HG03159 (cell line): Measurements from ENCODE around the gene RPAP2.
"Not testable (repeated sequence)": the region's sequence is repeated elsewhere in the genome, so short reads cannot be mapped to it uniquely, and the experiment has no call there.

Experiments used
- ATAC-seq: cut with Tn5 transposase; IDR thresholded peaks from one replicate; pipeline ENCODE4 v1.9.1; 2021; ENCODE audit warnings: mild to moderate bottlenecking, moderate library complexity; ENCODE audit not compliant: unreplicated experiment

RPAP2 gene

DNA sequence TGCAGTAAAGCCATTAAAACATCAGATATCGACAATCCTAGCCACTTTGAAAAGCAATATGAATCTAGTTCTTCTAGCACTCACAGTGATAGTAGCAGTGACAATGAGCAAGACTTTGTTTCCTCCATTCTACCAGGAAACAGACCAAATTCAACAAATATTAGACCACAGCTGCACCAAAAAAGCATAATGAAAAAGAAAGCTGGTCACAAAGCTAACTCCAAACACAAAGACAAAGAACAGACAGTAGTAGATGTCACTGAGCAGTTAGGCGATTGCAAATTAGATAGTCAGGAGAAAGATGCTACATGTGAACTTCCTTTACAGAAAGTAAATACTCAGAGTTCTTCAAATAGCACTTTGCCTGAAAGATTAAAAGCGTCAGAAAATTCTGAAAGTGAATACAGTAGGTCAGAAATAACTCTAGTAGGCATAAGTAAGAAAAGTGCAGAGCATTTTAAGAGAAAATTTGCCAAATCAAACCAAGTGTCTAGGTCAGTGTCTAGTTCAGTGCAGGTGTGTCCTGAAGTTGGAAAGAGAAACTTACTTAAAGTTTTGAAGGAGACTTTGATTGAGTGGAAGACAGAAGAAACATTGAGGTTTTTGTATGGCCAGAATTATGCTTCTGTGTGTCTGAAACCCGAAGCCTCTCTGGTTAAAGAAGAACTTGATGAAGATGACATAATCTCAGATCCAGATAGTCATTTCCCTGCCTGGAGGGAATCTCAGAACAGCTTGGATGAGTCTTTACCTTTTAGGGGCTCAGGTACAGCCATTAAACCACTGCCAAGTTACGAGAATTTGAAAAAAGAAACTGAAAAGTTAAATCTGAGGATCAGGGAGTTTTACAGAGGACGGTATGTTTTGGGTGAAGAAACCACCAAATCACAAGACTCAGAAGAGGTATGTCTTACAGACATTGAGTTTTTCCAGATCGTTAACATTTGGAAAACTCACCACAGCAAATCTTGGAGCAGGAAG lies 24.9 kb downstream of the RPAP2 start:
- ATAC-seq: no peak

DNA sequence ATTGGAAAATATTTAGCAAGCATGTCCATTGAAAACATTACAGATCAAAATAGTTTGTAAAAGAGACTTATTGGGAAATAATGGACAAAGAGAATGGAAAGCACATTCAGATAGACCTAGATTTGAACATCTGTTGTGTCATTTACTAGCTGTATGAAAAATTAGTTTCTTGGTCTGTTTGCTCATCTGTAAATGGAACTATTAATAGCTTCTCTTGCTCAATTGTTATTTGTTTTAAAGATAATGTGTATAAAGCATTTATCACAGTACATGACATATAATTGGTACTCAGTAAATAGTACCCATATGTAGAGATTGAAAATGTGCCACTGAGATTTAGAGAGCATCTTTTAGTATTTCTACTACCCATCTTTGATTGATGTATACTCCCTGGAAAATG lies 25.9 kb downstream of the RPAP2 start:
- ATAC-seq: no peak

DNA sequence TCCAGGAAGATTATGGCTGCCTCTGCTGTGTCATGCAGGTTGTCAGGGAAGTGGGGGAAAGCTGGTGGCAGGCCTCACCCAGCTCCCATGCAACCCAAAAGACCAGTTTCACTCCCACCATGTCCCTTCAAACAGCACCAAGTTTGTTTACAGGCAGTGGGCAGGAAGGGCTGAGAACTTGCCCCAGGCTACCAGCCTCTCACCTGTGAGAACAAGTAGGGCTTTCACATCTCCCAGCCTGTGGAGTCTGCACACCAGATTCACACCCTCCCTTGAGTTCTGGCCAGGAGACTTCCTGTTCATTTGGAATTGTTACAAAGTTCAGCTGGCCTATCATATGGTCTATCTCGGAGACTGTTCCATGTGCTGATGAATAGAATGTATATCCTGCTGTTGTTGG lies 27.8 kb downstream of the RPAP2 start:
- no peak for ATAC-seq

DNA sequence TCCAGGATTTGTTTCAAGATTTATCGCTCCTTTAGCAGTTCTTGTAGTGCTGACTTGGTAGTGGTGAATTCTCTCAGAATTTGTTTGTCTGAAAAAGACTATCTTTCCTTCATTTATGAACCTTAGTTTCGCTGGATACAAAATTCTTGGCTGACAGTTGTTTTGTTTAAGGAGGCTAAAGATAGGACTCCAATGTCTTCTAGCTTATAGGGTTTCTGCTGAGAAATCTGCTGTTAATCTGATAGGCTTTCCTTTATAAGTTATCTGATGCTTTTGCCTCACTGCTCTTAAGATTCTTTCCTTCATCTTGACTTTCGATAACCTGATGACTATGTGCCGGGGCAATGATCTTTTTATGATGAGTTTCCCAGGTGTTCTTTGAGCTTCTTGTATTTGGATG lies 28.9 kb downstream of the RPAP2 start:
- no peak for ATAC-seq

DNA sequence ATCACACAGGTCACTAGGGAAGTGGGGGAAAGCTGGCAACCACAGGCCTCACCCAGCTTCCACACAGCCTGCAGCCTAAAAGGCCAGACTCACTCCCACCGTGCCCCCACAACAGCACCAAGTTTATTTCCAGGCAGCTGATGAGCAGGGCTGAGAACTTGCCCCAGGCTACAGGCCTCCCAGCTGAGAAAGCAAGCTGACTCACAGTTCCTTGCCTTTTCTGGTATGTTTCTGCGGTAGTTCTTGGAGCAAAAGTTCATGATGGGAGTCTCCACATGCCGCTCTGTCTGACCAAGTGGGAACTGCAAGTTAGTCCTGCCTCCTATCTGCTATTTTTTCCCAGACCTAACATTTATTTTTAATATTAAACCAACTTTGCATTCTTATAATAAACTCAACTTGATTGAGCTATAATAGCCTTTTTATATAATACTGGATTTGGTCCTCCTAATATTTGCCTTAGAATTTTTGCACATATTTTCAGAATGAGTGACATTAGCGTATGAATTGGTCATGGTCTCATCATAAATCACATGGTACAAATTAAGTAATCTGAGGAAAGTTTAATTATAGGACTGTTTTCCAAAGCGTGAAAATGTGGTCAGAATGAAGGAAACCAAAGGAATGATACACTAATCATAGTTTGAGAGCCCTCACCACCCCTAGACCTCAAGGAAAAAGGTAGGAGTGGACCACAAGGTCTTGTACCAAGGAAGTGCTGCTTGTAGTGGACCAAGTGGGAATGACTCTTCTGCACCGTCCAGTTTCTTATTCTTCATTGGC lies 30.7 kb downstream of the RPAP2 start:
- ATAC-seq: no peak

DNA sequence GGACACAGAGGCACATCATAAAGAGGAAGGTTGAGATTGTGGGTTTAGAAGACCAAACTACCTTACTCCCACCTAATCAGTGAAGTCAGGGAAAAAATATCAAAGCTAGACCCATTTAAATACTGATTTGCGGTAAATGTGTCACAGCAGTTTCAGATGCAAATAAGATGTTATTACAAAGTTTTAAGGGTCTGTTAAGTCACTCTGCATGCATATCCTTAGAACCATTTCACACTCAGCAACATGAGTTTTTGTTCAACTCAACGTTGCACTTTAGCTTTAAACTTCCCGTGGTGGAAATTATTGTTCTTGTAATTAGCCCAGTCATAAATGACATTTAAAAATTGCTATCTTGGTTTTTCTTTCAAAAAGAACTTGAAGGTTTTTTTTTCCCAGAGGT lies 34.8 kb downstream of the RPAP2 start:
- ATAC-seq: no peak

DNA sequence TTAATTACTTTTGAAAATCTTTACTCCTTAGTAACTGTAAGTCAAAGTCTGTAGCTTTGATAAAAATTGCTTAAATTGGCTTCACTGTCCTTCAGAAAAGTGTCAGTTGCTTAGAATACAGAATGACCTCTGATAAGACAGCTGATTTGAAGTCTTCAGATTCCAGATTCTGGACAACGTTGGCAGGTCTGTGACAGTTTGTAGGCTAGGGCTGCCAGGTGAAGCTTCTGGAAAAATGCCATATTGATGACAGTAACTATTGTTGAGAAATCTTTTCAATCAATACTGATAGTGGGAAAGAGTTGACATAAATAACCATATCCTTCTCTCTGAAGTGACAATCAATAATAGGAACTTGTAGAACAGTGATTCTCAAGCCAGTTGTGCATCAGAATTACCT lies 41.3 kb downstream of the RPAP2 start:
- no peak for ATAC-seq

DNA sequence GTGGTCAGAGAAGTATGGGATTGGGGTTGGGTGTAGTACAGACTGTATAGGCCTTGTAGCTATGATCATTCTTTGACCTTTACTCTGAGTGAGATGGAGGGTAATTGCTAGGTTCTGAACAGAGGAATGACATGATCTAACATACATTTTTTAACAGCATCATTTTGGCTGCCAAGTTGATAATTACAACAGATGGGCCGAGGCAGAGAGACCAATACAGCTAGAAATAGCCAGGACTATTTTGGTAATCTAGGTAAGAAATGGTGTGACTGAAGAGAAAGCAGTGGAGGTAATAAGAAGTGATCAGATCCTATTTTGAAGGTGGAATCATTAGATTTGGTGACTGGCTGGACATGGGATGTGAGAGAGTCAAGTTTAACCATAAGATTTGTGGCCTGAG lies 43.5 kb downstream of the RPAP2 start:
- ATAC-seq: no peak

DNA sequence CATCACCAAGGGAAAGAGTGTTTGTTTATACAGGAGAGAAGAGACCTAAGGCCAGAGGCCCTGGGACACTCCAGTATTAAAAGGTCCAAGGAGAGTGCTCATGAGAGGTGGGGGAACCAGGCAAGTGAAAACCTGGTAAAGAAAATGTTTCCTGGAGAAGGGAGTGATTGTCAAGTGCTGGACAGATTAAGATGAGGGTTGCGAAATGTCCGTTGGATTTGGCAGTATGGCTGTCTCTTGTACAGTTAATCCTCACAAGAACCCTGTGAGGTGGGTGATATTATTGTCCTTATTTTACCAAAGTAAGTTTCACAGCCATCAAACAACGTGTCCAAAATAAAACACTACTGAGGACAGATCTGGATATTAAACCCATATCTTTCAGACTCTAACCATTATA lies 44.2 kb downstream of the RPAP2 start:
- ATAC-seq: no peak

DNA sequence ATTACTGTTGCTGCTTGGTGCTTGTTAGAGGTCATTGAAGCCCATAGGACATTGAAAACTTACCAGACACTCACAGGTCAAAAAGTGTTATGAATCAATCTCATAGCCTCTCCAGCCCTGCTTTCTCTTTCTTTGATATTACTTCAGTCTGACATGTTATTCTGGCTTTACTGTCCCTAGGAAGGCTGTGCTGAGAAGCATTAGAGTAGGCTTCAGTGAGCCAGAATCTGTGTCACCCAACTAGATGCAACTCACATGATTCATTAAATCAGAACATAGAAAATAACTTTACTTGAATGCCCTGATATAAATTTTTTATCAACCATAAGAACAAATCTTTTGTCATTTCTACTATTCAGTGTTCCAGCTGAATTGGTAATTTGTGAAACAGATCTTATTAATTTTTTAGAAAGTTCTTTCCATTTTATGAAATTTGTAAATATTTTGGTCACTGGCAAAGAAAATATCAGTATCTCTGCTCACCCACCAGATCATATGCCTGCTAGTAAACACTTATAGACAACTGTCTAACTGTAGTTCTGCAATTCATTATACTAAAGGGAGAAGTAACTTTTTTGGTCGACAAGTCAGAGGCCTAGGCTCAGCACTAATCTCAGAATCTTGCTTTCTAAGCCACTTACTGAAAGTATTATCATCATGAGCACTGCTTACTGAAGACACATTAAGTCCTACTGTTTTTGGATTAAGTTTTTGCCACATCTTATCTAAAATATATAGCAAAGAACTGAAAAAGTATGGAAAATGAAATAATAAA lies 48.2 kb downstream of the RPAP2 start:
- no peak for ATAC-seq

DNA sequence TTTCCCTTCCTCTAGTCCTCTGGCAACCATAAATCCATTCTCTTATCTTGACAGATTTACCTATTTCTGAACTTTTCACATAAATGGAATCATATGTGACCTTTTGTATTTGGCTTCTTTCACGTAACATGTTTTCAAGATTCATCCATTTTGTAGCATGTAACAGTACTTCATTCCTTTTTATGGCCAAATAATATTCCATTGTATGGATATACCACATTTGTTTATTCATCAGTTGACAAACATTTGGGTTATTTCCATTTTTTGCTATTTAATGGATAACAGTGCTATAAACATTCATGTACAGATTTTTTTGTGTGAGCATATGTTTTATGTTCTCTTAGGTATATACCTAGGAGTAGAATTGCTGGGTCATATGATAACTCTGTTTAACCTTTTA lies 54.0 kb downstream of the RPAP2 start:
- ATAC-seq: no peak

DNA sequence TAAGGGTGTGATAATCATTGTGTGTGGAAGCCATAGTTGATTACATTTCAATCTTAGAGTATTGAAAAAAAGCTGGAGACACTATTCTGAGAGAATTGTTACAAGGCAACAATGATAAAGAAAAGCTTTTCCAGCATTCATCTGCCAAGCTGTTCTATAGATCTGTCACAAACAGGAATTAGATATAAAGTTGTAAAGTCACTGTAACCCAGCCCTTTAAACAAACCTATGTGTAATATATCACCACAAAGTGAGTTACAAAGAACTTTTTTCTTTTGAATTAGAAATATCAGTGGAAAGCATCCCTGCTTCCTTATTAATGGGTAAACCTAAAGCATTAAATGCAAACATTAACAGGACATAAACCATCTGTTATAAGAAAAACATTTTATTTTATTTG lies 55.4 kb downstream of the RPAP2 start:
- no peak for ATAC-seq

DNA sequence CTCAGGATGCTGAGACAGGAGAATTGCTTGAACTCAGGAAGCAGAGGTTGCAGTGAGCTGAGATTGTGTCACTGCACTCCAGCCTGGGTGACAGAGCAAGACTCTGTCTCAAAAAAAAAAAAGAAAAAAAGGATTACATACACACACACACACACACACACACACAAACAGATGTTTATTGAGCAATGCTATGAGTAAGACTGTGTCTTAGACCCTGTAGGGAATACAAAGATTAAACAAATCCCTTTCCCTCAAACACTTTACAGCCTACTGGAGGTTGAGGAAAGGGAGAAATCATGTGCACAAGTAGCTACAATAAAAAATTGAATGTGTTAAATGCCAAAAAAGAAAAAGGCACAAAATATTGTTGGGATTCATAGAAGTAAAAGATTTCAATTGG lies 58.1 kb downstream of the RPAP2 start:
- no peak for ATAC-seq

DNA sequence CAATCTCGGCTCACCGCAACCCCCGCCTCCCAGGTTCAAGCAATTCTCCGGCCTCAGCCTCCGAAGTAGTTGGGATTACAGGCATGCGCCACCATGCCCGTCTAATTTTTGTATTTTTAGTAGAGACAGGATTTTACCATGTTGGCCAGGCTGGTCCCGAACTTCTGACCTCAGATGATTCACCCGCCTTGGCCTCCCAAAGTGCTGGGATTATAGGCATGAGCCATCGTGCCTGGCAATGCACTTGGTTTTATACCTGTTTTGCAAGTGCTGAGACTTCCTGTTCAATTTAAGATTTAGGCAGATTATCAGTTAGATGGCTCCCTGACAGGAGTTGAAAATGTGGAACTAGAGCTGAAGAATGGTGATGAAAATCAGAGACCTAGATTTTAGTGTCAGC lies 60.5 kb downstream of the RPAP2 start:
- ATAC-seq: not testable (repeated sequence)

DNA sequence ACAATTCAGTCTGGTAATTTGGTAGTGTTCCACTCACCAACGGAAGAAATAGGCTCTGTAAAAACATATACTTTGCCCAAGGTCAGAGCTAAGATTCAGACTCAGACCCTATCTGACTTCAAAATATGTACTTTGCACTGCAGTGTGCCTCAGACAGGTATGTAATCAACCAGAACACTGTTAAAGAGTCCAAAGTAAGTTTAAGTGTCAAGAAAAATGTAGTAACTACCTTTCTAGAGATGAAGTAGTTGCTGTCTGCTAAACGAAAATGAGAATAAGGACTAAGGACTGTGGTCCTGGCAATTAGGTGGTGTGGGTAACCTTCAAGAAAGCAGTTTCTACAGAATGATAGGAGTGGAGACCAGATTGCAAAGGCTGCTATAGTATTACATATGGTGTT lies 61.1 kb downstream of the RPAP2 start:
- no peak for ATAC-seq

DNA sequence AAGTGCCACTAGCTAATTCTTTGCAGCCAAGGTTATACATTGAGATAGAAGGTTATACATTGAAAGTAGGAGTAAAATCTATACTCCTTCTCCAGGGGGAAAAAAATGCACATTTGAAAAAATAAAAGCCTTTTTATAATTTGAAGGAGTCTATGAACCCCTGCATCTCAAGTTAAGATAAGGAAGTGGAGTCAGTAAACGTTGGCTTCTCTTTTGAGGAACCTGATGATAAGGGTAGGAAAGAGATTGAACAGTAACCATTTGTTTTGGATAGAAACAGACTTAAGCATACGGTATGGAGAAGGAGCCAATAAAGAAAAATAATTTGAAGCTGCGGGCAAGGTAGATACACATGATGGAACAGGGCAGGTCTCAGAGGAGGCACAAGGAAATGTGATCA lies 64.1 kb downstream of the RPAP2 start:
- no peak for ATAC-seq

DNA sequence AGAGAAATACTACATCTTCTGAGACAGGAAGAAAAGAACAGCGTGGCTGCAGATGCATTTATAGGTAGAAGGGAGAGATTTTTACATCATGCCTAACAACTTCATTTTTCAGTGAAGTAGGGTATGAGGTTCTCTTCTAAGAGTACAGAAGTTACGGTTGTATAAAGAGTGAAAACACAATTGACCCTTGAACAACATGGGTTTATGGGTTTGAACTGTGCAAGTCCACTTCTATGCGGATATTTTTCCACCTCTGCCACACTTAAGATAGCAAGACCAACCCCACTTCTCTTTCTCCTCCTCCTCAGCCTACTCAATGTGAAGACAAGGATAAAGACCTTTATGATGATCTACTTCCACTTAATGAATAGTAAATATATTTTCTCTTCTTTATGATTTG lies 64.5 kb downstream of the RPAP2 start:
- ATAC-seq: no peak

DNA sequence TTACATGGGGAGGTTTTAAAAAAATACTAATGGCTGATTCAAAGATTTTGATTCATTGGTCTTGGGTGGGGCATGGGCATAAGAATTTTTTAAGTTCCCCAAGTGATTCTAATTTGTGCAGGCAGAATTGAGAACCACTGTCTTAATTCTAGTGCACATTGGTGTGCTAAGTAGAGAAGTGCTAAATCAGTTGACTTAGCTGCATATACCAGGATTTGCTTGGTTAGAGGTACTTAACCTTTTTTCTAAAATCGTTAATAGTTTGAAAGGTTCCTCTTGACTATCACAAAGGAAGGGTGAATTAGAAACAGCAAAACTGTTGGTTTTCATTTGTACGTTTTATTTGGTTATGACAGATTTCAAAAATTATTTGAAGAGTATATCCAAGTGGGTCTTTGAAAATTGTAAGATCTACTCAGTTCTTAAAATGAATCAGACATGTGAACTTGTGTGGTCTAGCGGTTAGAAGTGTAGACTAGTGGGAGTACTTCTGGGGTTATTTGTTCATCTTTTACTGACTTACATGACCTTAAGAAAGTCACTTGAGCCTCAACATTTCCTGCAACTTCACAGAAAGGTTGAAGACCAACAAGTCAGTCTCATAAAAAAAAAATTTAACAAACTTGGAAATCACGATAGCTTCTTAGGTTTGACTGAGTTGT lies 66.7 kb downstream of the RPAP2 start:
- ATAC-seq: no peak

DNA sequence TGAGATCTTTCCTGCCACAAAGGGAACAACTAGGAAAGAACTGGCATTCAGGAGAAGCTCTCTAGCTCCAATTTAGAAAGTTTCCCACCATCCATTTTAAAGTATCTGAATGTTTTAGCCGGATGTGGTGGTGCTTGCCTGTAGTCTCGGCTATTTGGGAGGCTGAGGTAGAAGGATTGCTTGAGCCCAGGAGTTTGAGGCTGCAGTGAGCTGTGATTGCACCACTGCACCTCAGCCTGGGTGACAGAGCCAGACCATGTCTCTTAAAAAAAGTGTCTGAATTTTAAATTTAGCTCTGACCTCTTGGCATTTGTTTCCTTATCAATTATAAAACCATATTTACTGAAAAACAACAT lies 67.2 kb downstream of the RPAP2 start:
- no peak for ATAC-seq

DNA sequence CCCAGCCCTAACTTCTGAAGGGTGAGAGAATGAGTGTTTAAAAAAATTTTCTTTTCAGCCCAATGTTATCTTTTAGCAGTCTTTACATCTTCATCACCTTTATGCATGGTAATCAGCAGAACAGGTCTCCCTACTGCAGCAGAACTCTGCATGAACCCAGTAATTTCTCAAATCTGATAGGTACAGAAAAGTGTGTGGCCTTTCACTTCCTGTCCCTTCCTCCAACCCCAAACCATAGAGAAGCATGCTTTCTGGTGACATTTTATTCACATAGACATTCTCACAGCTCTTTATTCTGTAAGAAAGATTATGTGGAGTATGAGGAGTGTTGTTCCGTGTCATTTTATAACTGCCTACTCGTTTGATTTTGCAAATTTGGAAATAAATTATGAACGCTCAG lies 68.6 kb downstream of the RPAP2 start:
- peak; percentile 61 for ATAC-seq

DNA sequence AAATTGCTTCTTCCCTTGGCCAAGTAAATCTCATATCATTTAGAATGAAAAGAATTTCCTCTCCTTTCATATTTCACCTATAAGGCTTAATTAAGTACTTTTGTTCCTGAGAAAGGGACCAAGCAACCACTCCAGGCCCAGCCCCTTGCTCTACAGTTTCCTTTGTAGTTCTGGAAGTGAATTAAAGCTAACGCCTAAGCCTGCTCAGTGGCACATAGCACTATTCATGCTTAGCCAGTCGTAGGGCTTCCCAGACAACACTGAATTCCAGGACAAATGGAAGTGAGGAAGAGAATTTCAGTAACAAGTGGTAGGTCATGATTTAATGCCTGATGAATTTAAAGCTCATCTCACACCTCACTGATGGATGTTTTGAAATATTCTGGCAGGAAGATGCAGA lies 73.3 kb downstream of the RPAP2 start:
- no peak for ATAC-seq
